Anterior cingulate cortex (tissue), 58 donors: ENCODE data around the gene FOXO3.
A peak's percentile ranks its signal among the peaks of the same experiment; 100 is the strongest.

Experiments
- DNase-seq, 58 donors: peaks; one replicate each; lab custom pipeline; 2025; lab: John Stamatoyannopoulos, UW

Gene FOXO3

GRCh38 chr6:108622641-108623298, 62.1 kb downstream of the FOXO3 start:
- DNase-seq = peak in 7 of 58 donors; percentile 2 to 47 (median 20)

- DNase-seq = no peak
These were observed 63.3 kb downstream of the FOXO3 start for GRCh38 chr6:108623995-108624394.

DNA sequence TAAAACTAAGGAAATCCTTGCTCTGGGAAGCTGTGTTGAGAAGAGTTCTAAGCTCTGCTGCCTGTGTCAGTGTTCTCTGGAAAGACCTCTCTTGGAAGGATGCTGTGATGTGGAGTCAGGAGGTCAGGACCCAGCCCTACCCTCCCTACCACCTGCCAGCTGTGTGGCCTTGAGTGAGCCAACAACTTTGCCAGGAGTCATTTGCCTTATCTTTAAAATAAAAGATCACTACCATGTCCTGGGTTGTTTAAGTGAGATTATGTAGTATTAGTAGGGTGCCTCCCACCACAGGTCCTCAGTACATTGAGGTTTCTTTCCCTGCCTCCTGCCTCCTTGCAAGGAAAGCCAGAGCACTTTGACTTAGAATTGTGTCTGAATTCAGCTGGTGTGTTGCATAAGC, 64.9 kb downstream of the FOXO3 start:
- DNase-seq = no peak

DNA sequence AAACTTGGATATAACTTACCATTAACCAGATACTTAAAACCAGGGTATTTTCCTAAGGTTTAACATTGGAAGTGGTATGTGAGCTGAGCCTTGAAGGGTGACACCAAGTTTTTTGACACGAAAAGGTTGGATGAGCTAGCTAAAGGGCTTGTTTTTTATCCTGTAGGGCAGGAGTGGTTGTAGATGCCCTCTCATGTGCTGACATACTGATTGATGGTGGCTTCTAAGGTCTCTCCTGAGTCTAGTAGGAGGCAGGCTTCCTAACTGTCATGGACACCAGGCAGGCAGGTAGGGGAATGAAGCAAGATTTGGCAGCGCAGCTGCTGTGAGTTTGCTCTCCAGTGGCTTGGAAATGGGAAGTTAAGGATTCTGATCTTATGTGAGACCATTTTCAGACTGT, 66.1 kb downstream of the FOXO3 start:
- DNase-seq = no peak

- DNase-seq = no peak
These were observed 67.2 kb downstream of the FOXO3 start for GRCh38 chr6:108627692-108628550.

DNA sequence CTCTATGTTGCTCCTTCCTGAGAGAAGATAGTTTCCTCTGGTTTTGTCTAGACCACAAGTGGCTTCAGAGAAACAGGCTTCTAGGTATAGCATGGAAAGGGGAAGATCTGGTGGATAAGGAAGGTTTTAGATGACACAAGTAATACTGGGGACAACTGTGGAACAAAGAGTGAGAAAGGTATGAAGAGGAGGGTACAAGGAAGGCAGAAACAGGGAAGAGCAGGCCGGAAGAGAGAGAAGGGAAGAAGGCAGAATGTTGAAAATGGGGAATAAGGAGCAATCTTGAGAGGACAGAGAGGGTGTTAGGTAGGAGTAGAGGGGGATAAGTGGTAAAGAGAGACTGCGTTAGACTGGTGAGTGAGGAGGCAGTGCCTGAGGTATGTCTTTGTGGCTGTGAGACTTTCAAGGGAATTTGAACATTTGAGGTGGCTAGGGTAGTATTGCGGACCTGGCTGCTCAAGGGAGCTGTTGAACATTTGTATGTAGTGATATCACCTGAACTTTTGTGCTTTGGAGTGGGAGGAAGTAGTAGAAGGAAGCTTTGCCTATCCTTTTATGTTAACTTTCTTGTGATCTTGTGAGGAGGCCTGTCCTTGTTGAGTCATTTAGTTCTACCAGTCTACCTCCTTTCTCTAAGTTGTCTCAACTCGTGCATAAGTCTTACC, 69.5 kb downstream of the FOXO3 start:
- no peak for DNase-seq

DNA sequence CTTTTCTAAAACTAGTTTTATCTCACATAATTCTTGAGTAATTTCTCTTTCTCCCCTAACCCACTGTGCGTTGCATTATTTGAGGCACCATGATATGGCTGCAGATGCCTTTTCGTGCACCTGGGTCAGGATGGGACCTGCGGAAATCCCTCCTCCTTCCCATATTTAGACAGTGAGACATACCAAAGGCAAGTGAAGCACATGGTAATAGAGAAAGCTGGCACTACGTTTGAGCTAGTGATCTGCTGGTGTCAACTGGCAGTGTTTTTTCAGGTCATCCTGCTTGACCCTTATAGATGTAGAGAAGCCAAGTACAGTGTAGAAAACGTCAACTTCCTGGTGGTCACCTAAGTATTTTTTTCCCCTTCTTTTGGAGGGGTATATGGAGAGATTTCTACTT, 71.7 kb downstream of the FOXO3 start:
- DNase-seq = no peak

GRCh38 chr6:108633436-108633835, 72.7 kb downstream of the FOXO3 start:
- peak in 1 of 58 donors; percentile 22 for DNase-seq

DNA sequence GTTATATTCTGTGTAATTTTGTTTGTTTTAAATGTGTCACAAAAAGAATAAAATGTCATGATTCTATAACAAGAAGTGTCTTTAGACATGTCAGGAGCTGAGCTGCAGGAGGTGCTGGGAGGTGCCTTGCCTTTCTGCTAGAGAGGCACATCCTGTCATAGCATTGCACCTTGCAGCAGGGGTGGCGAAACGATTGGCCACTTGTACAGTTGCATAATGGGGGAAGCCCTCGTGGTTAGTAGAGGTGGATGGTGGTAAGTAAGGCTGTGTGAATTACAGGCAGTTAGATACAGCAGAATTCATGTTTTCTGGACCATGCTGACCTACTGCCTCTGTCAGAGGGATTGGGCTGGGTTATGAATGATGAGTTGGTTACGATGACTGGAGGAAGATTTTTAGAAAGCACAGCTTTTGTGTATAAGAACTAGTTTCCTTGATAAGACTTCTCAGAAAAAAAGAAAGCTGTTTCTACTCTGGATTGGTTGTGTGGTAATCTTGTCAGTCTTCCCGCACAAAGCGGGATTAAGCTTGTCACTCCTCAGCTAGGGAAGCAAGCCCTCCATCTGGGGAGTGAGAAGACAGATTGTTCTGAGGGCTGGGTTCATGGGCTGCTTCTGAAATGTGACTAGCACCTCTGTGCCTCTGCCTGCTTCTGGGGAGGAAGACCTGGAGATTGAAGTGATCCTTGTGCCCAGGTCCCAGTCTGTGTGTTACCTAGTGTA, 74.9 kb downstream of the FOXO3 start:
- DNase-seq = no peak

- DNase-seq = no peak
These were observed 77.2 kb downstream of the FOXO3 start for GRCh38 chr6:108637963-108638362.

DNA sequence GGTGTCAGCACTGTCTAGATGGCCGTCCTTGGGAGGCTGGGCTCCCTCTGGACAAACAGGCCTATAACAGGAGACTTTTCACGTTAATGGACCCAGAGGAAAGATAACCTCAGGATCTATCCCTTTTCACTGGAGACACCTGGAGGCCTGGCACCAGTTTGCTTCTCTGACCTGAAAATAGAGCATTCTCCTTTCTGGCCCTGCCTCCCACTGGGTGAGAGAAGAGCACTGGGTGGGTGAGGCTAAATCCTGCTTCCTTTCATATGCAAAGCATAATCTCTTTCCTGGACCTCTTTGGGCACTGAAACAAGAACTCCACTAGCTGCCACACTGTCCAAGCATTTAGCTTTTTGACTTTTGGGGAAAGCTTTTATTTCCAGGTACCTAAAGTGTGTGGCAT, 78.3 kb downstream of the FOXO3 start:
- DNase-seq = no peak

DNA sequence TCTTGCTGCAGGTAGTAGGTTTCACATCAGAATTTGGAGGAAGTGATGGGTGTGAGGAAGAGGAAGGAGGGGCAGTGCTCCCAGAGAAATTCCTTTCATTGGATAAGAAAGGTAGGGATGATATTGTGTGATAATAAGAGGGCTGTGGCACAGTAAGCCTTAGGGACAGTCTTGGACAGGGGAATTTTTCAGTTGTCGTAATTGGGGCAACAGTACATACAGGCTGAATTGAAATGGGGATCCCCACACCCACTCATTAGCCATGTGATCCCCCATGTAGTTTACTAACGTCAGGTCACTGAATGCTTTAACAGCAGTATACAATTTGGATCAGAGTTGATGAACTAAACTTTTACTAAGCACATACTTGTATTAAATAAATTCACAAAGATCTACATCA, 79.4 kb downstream of the FOXO3 start:
- no peak for DNase-seq

DNA sequence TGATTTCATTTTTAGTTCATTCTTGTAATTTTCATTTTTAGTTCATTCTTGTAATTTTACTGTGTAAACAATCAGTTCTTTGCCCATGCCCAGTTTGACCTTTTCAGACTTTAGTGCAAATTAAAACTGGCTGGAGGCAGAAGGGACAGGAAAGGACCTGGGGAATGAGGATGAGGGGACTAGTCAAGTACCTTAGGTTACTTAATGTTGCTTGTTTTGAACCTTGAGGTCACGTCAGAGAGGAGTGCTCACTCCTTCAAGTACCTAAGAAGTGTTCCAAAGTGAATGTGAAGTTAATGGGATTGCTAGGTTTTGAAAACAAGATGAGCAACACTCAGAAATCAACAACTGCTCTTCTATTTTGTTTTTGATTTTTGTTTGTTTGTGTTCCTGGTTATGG, 82.5 kb downstream of the FOXO3 start:
- DNase-seq = no peak

GRCh38 chr6:108644252-108644651, 83.5 kb downstream of the FOXO3 start:
- DNase-seq = no peak

GRCh38 chr6:108648191-108648590, 87.5 kb downstream of the FOXO3 start:
- no peak for DNase-seq

GRCh38 chr6:108650325-108650724, 89.6 kb downstream of the FOXO3 start:
- DNase-seq = no peak

- DNase-seq = no peak
These were observed 90.1 kb downstream of the FOXO3 start for GRCh38 chr6:108650781-108651180.

DNA sequence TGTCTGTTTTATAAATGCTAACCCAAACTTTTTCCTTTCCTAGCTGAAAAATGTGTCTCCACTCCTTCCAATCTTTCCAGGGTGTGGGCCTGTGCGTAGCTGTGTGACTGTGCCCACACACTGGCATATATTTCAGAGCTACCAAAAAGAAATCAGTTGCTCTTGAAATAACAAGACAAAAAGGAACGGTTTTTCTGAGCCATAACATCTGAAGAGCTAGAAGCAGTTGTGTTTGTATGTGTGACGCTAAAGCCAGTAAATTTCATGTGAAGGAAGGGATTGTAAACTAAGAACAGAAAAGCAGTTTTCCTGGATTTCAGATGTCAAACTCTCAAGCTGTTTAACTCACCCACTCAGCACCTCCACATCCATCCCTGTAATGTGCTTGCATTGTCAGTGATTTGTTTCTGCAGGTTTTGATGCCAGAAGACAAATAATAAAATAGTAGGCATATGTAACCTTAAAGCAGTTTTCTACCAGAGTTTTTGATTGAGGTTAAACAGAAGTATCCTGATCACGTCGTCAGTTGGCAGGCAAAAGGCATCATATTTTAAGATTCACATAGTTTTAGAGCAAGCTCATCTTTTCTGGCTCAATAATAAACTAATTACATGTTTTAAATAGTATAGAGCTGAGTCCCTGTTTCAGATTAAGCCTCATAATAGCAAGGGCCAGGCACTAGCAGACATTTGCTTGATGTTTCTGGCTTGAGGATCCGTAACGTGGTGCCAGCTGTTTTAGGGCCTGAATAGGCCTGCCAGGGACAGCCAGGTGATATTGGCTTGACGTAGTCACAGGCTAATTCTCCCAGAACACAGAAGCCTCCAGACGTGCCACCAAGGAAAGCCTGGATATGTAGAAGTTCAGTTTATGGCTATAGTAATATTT, 90.9 kb downstream of the FOXO3 start:
- DNase-seq = peak in 4 of 58 donors; percentile 10 to 75 (median 21)

DNA sequence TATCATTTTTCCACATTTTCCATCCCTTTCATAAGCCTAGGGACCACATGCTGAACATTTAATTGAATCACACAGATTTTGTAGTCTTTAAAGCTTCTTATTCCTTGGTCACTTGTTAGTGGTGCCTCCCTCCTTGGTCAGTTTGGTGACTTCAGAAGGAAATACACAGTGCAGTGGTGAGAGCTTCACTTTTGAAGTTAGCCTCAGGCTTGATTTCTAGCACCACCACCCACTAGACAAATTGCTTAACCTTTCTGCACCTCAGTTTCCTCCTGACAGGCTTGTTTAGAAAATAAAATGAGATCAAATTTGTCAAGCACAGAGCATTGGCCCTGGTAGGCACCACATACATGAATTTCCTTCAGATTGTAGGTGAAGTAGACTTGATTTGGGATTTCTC, 91.7 kb downstream of the FOXO3 start:
- DNase-seq = no peak

GRCh38 chr6:108653949-108654348, 93.2 kb downstream of the FOXO3 start:
- peak in 7 of 58 donors; percentile 4 to 58 (median 16) for DNase-seq
